Caki2 (cell line): ENCODE measurements around the gene SLC38A4. TPM values are rescaled to one million over a fixed set of nuclear protein-coding genes. Genes with fewer than 3 reads are reported as not detected.

Experiments
- DNase-seq: peaks from one replicate; pipeline ENCODE4 v3.0.0-alpha.2; 2015; ENCODE audit warnings: low read depth
- in situ Hi-C: cut with HindIII; loops from 2 replicates; pipeline ENCODE4 v1.10.0; 2016; ENCODE audit warnings: low sequenced_read_pairs, low pct_unique_long_range_greater_than_20kb, mixed read lengths
- total RNA-seq: library from RNA; depleted of rRNA; stranded (reverse); fragments of >200 nt; shearing (Covaris generic); gene quantifications from 2 replicates; pipeline ENCODE4 v1.2.3, GENCODE V29; 2014; ENCODE audit warnings: low replicate concordance

SLC38A4 gene
- total RNA-seq, 1 experiment from 2014 or later, result 0.03 TPM

DNA sequence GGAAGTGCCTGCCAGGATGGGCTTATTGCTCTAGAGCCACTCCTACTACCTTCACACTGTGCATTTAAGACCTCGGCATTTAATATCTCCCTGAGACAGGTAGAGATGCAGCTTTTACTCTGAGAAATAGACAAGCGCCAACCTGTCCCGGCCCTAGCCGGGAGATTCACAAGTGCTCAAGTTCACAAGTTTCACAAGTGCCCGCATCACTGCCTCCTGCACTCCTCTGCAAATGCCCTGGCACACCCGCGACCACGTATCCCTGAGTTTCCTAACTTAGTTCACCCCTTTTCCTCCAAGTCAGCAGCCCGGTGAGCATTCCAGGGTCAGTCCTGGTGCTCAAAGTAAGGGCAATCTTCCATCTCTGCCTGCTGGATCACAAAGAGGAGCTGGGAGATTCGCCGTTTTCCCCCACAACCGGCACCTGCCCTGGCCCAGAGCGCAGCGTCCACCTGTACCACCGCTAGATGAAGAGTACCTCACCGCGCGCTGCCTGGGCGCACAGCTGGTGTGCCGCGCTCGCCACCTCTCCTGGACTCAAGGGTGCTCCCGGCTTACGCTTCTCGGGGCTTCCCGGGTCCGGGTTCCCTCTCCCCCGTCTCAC is 5.0 kb upstream of the SLC38A4 start:
- in situ Hi-C loops, result no loop called here
- no peak for DNase-seq

DNA sequence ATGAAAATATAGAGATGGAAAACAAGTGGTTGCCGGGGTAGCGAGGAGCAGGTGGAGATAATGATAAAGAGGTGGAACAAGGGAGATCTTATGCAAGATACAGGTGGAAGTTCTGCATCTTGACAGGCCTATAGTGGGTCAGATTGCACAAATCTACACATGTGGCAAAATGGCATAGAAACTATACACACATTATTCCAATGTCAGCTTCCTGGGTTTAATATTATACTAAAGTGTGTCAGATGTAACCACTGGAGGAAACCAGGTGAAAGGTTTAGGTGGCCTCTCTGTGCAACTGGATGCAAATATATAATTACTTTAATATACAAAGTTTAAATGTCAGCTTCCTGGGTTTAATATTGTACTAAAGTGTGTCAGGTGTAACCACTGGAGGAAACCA is 1.1 kb downstream of the SLC38A4 start:
- DNase-seq, result no peak
- in situ Hi-C loops, result no loop called here

DNA sequence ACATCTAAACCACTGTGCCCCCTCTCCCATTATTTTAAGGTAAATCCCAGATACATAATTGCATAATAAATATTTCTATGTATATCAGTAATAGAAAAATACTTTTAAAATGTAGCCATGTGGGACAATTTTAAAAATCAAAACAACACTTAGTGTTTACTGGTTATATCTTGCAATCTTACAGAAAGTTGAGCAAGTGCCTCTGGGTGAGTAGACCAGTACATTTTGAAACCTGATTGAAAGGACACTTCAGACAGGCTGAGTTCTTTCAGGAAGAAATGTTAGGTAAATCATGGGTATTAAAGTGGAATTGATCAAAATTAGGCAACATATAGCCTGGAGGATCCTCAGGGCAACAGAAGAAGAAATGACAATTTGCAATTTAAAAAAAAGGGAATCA is 7.2 kb downstream of the SLC38A4 start:
- in situ Hi-C loops, result no loop called here
- no peak for DNase-seq

DNA sequence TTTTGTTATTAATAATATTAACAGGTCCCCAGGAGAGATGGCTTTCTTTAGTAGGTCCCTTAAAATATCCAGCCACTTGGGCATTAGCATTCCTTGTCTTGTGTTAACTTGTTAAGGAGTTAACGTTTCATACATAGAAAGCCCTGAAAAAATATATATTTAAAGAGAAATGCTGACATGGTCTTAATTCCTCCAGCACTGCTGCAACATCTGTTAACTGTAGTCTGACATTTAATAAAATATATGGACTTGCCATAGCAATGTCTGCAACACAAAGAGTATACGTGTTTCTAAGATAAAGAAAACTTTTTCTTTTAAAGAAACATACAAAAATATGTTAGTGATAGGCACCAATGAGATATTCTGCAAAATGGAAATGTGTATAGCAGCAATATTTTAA is 10.0 kb downstream of the SLC38A4 start:
- in situ Hi-C loops, result no loop called here
- no peak for DNase-seq

DNA sequence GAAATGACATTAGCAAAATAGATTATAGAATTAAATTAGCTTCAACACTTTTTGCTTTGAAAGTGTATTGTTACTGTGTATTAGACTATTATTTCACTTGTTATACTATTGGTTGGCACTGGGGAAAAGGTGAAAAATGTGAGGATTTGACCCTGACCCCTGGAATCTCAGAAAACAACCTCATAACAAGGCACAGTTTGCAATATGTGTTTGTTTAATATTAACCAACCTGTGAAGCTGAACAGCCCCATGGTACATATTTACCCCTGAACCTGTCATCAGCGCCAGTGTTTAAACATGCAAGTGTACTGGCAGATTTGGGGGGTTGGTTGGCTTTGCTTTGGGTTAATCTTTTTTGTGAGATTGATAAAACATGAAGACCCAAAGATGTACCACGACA is 11.7 kb downstream of the SLC38A4 start:
- in situ Hi-C loops, result no loop called here

DNA sequence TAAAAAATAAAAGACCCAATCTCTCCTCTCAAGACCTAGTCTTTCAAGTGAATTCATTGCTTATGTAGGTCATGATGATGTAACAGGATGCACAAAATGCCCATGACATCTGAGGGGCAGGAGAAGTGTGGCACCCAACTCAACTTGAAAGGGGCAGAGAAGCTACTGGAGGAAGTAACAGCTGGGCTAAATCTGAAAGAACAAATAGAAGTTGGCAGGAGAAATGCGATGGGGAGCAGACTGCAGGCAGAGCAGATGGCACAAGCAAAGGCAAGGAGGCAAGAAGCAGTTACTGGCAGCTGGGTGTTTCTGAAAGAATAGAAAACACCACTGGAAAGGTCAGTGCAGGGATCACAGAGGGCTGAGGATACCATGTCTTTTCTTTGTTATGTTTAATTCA is 14.6 kb downstream of the SLC38A4 start:
- in situ Hi-C loops, result no loop called here
- DNase-seq, result no peak

More for the DNA sequence above, 11.7 kb downstream of the SLC38A4 start:
- no peak for DNase-seq

DNA sequence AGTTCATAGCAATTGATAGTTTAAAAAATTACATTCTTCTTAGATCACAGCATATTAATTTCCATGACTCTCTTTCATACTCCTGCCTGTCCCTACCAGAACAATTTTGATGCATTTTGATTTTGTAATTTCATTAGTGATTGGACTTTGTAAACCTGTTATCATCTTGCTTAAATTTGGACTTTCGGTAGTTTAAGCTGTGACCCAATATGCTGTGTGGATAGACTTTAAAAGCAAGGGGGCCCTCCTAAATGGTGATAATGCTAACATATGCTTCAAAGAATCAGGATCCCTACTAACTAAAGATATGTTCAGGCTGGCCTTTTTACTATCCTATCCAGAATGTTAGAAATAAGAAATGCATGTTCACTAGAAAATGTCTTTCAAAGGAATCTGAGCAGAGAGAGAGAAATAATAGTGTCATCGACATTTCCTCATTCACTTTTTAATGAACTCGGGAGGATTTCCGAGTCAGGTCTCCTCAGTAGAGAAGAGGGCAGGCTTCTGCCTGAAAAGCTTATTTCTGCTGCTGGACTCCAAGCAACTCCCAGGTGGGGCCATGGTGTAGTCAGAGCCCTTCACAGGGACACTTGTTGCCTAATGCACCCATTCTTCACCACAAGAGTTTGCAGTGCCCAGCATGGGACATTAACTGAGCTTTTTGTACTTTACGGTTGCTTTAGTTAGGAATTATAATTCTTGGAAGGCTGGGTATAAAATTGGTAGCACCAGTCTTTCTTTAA is 16.7 kb downstream of the SLC38A4 start:
- in situ Hi-C loops, result no loop called here

DNA sequence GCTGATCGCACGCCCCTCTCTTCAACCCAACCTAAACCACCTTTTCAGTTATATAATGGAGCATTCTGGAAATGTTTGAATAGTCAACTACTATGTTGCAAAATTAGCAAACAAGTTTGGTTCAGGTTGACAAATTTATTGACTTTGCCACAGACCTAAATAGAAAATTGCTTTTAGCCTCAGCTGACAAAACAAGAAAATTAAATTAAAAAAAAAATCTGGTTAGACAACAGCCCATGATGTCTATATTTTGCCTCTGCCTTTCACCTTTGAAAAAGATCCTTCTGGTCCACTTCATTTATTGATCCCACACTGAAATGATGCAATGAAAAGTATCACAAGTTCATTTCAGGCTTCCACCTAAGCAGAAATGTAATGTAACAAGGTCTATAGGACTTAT is 17.5 kb downstream of the SLC38A4 start:
- in situ Hi-C loops, result no loop called here

More for the DNA sequence above, 16.7 kb downstream of the SLC38A4 start:
- DNase-seq, result no peak

DNA sequence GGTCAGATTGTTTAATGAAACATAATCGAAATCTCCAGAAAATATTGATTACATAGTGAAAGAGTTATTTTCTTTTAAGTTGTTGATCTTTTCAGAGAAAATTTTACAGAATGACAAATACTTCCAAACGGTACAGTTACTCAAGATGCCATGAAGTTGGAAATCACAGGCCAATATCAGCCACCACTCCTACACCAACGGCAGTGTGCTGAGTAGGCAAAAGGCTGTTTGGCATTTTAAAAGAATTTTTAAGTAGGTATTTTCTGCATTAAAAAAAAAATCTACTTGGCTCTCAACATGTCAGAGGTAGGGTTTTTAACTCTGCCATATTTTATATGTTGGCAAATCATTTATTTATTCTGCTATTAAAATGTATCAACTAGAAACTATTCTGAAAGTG is 21.7 kb downstream of the SLC38A4 start:
- DNase-seq, result no peak
- in situ Hi-C loops, result no loop called here

More for the DNA sequence above, 17.5 kb downstream of the SLC38A4 start:
- DNase-seq, result no peak

DNA sequence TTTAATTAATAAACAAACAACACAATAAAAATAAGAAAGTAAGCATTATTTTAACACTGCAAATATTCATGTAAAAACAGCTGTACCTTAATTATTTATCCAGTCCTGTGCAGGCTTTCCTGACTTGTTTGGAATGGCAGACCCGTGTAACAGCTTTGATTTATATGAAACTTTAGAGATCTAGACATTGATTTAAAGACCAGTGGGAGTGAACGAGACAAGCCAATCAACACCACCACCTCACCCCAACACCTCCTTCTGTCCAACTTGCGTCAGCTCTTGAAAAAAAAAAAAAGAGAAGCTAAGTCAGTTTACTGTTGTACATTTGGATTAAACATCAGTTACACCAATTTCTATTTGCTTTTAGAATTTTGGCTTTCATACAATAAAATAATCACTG is 22.3 kb downstream of the SLC38A4 start:
- DNase-seq, result no peak

DNA sequence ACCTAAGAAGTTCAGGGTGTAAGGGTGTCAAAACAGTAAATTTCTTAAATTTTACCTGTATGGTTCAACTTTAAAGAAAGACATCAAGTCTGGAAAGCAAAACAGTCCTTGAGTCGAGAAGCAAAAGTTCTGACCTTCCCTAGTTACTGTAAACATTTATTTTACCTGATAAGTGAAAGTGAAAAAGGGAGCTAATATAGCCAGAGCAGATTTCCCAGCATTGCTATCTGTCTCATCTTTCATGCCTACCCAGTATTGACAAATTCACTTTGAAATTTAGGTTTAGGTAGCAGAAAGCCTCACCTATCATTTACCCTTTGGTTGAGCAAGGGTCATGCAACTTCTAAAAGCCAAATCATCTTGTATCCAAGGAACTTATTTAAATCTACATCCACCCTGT is 24.5 kb downstream of the SLC38A4 start:
- DNase-seq, result no peak
- in situ Hi-C loops, result no loop called here

More for the DNA sequence above, 22.3 kb downstream of the SLC38A4 start:
- in situ Hi-C loops, result no loop called here

DNA sequence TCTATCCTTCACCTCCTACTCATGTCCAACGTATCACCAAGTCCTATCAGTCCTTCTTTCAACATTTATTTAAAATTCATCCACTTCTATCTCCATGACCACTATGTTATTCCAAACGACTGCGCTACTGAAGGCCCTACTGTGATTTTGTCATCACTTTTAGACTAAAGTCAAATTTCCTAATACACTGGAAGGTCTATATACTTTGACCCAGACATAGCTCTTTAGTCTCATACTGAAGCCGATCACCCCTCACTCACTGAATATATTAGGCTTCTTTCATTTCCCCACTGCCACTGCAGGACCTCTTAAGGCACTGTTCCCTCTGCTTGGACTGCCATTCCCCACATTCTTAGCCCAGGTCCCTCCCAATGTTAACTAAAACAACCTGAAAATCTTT is 25.6 kb downstream of the SLC38A4 start:
- in situ Hi-C loops, result no loop called here
- DNase-seq, result no peak

DNA sequence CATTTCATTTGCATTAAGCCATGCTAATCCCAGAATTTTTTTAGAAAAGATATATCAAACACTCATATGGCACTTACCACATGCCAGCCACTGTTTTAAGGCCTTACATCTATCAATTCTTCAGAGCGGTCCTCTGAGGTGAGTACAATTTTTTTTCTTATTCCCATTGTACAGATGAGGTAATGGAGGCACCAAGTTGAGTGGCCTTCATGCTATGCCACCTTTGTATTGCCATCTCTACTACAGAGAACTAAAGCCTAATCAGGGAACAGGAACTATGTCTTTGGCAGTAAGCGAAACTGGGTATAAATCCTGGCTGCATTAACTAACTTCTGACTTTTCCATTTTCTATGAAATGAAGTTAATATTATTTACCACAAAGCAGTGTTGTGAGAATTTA is 27.1 kb downstream of the SLC38A4 start:
- no peak for DNase-seq

DNA sequence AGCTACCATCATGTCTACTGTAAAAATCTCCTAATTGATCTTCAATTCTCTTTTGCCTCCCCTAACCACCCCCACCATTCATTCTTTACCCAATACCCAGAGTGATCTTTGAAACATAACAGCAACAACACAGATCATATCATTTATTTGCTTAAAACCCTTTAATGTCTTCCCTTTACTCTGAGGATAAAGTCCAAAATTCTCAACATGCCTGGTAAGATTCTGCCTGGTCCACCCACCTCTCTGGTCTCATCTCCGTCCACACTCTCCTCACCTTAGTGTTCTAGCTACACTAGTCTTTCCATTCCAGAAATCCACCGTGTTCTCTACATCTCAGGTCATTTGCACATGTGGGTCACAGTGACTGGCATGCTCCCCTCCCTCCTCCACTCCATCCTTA is 27.7 kb downstream of the SLC38A4 start:
- in situ Hi-C loops, result no loop called here
- DNase-seq, result no peak

More for the DNA sequence above, 27.1 kb downstream of the SLC38A4 start:
- in situ Hi-C loops, result no loop called here

DNA sequence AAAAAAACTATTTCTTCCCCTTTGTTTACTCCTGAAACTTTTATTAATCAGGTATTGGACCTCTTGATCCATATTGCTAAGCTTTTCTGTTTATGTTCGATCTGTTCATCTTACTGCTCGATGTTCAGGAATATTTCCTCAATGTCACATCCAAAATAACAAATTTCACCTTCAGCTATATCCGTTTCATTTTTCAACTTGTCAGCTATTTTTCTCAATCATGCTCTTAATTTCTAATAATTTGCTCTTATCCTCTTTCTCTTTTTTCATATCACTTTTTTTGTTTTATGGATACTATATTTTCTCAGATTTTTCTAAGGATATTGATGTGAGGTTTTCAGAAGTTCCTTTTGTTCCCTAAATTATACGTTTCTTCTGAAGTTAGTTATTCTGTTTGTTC is 29.8 kb downstream of the SLC38A4 start:
- in situ Hi-C loops, result no loop called here
- no peak for DNase-seq

DNA sequence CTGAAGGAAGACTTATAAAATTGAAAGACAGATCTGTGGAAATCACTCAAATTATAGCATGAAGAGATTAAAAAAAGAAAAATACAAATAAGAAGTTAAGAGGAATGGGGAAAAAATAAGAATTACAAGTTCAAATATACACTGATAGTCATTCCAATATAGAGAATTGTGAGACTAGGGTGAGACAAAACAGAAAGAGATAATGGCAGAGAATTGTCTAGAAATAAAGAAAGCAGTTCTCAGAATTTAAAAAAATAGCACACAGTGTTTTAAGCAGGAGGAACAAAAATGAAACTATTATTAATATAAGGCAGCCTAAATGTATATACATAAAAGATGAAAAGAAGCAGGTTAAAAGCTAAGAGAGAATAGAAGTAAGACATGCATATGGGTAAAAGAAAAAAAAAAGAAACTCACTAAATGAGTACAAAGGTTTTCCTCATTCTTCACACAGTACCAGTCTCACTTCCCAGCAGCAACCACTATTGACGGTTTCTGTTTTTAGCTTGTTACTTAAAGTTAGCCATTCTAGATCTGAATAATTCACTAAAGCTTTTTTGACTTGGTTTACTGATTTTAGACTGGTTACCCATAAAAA is 31.1 kb downstream of the SLC38A4 start:
- no peak for DNase-seq
- in situ Hi-C loops, result no loop called here

DNA sequence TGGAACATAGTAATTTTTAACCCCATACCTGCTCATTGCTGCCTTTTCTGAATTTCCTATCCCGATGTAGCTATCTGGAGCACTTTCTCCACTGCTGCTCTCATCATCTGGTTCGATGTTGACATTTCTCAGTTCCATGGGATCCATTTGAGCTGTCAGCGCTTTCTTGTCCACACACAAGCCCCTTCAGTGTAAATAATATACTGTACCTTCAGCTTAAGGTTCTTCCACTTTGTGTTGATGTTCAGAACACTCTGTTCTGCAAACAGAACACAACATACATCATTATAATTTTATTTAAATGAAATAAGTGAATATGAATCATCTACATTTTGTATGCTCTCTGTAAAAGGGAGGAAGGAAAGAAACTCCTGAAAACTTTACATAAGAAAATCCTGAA is 32.9 kb downstream of the SLC38A4 start:
- in situ Hi-C loops, result no loop called here
- no peak for DNase-seq

DNA sequence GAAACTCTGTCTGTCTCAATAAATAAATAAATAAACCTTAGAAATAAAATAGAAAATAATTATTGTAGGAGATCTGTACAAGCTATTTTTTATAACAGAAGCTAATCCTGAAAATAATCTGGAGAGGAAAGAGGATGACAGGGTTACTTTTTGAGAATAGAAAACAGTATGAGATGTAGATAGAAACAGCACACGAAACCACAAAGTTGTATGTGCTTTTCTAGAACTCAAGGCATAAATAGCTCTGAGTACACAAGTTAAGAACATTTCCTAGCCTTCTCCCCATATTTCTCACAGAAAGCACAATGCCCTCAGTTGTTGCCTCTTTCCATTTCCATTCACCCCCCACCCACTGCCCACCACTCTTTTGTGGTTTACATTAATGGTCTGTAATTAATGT is 35.7 kb downstream of the SLC38A4 start:
- no peak for DNase-seq
- in situ Hi-C loops, result no loop called here

DNA sequence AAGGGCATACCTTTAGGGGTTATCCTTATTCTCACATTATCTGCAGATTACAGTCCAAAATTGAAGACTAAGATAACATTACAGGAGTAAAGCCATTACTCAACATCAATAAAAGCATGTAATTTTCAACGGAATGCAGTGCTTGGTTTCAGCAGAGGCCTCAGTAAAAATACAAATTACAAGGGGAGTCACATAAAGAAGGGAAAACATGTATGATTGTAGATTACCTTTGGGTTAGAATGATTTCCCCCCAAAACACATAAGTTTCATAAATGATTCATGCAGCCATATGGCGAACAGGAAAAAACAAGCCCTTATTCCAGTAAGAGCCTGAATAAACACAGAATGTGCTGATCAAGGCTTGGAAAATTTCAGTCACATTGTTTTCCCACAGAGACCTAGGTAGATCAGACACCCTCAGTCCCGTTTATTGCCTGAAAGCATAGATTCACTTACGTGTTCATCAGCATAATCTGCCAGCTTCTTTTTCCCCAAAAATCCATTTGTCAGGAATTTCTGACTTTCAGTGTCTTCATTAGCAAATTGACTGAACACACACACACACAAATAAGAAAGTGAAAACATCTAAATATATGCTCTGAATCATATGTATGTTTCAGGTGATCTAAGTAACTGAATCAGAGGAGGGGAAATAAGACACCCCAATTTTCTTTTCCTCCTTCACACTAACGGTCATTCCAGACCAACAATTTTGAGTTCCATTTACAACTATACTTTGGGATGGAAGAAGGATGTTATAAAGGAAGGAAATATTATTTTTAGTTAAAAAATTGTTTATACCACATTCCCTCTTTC is 37.5 kb downstream of the SLC38A4 start:
- no peak for DNase-seq
- in situ Hi-C loops, result no loop called here
